Left lobe of liver (tissue), 2 donors: ENCODE measurements around the gene AUNIP. TPM values are rescaled to one million over a fixed set of nuclear protein-coding genes. Genes with fewer than 3 reads are reported as not detected.
"Not testable (repeated sequence)": the region's sequence is repeated elsewhere in the genome, so short reads cannot be mapped to it uniquely, and the experiment has no call there.

Source experiments
- ATAC-seq: fragments of 200-7000 bp; cut with Tn5 transposase; one replicate; pipeline ENCODE4 v1.9.1; 2020; ENCODE audit warnings: mild to moderate bottlenecking, moderate library complexity
- DNase-seq: peaks from one replicate; pipeline ENCODE4 v3.0.0-alpha.2; 2020; ENCODE audit warnings: low spot score
- total RNA-seq: library from RNA; stranded (reverse); gene quantifications from one replicate; pipeline ENCODE4 v1.2.1, GENCODE V29; 2021
- donor health status: DM: no; HTN: no; CAD: no; lungs with moderate emphysema.
- donor health status: DM: no; HTN: yes; CAD: no.

AUNIP gene
- total RNA-seq, 1 donor from 2014 or later, result not detected

DNA sequence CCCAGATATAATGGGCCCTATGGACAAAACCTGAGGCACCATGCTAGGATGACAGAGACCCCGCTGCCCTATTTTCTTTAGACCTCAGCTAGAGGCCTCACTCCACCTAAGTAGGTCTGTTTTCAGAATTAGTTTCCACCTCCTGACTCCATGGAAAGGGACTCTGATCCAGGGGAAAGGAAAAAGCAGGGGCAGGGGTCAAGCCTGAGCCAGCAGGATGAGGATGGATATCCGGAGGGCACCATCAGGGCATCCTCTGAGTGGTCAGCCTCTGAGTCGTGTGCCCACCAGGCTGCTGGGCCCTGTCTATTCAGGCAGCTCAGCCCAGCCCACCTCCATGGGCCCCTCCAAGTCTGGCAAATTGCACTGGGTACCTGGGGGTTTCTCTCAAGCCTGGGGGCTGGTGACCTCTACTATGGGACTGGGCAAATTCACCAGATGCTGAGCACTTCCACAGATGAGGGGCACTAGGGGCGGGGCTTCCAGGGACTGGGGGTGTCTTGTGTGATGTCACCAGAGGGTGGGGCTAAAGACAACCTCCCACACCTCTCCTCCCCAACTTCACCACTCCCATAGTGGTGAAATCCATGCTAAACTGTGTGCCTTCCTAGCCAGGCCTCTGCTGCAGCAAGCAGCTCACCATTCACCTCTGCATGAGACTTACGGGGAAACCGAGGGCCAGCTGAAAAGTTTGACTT lies 10.8 kb upstream of the AUNIP start:
- DNase-seq, result no peak
- ATAC-seq, result no peak

DNA sequence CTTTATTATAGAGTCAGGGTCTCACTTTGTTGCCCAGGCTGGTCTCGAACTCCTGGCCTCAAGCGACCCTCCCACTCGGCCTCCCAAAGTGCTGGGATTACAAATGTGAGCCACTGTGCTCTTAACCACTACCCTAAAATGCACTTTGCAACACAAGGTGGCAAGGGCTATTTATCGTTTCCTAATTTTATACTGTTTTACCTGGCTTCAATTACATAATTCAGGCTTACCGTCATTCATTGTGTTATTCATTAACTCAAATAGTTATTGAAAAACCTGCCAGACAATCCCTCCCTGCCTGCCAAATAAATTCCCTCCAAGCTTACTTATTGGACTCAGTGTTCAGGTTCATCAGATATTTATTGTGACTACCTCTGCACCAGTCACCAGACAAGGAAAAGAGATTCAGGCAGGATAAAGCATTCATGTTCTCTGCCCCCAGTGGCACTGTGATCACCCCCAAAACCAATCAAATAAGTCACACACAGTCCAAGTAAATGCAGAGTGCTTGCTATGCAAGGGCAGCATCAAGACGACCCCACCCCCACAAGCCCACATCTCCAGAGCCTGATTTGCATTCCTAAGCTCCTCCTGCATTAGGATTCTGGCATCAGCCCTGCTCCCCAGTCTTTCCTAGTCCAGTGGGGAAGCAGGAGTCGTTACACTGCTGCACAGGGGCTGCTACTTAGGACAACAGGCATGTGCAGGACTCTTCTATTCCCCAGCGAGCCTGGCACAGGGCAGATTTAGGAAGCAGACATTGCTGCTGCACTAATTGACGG lies 8.1 kb upstream of the AUNIP start:
- peak; percentile 65 for DNase-seq
- ATAC-seq, result peak; percentile 67

GRCh38 chr1:25866288-25866687 lies 7.0 kb upstream of the AUNIP start:
- peak; percentile 50 for ATAC-seq
- no peak for DNase-seq

DNA sequence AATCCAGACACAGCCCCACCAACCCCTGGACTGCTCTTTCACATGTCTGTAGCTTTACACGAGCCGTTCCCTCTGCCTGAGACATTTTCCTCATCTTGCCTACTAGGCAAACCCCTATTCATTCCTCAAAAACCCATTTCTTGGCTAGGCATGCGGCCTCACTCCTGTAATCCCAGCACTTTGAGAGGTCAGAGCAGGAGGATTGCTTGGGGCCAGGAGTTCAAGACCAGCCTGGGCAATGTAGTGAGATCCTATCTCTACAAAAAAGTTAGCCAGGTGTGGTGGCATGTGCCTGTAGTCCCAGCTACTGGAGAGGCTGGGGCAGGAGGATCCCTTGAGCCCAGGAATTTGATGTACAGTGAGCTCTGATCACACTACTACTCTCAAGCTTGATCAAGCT lies 5.2 kb upstream of the AUNIP start:
- ATAC-seq (no peak), DNase-seq (no peak)

DNA sequence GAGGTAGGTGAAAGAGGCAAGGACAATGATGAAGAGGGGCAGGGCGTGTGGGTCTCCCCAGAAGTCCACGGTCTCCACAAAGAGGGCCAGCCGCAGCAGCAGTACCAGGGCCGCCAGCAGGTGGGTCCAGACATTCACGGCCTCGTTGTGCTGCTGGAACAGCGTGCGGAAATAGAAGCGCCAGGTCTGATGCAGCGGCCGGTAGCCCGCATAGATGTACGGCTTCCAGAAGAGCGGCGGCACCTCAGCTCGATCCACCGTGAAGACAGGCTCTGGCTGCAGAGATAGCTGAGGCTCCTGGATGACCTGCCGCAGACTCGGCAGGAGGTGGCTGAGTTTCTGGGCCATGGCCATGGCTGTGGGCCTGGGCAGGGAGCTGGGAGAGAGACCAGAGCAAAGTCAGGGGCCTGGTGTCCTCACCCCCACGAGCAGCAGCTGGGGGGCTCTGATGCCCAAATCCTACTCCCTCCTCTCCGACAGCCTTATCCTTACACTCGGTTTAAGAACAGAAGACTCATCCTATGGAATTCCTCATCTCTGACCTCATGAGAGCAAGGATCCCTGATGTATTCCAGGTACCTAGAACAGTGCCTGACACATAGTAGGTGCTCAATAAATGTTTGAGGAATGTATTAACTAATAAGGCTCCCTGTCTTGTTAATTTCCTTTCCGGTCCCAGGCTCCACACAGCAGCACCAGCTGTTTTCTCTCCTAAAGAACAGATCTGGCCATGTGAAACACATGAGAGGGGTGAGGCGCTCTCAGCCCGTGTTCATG lies 4.4 kb upstream of the AUNIP start:
- DNase-seq, result no peak
- no peak for ATAC-seq

- DNase-seq, result no peak
These were observed 3.7 kb upstream of the AUNIP start for GRCh38 chr1:25862785-25863485.

DNA sequence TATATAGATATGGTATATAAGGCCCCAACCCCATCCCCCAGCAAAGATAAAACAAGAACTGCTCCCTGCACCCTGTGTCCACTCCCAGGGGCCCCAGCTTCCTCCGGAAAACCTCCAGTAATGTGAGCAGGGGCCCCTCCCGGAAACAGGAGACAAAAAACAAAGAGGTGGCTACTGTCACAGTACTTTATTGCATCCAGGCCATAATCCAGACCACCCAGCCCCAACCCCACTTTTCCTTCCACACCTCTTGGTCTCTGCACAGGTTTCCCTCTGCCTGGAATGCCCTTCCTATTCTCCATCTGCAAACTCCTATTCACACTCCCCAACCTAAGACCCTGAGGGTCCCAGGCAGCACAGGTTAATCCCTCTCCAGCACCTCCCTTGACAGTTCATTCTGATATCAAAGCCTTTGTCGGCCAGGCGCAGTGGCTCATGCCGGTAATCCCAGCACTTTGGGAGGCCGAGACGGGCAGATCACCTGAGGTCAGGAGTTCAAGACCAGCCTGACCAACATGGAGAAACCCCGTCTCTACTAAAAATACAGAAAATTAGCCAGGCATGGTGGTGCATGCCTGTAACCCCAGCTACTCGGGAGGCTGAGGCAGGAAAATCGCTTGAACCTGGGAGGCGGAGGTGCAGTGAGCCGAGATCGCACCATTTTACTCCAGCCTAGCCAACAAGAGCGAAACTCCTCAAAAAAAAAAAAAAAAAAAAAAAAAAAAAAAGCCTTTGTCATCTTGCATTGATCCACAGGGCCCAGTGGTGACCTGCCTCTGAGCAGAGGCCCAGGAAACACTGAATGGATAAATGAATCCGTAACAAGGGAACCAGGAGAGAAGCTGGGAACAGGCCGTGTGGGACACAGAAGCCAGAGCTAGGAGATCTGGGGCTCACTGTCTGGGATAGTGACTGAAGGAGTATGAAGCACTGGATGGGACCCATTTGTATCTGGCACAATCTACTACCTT lies 2.3 kb upstream of the AUNIP start:
- DNase-seq (no peak), ATAC-seq (no peak)

More at GRCh38 chr1:25862785-25863485, 3.7 kb upstream of the AUNIP start:
- ATAC-seq, result no peak

DNA sequence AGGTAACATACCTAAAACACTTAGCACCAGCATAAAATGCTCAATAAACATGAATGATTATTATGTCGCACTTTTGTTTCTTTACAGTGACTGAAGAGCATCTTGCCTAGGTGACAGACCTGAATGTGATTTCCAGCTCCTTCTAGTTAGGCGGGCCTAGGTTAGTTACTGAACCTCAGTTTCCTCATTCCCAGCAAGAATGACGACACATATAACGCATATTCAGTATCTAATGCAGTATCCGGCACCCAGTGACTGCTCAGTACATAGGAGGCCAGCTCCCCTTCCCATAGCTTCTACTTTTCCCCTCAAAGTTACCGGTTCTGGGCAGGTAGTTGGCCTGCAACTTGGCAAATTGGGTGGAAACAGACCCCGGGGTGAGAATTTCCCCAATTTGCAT lies 763 bp downstream of the AUNIP start:
- ATAC-seq (no peak), DNase-seq (no peak)

DNA sequence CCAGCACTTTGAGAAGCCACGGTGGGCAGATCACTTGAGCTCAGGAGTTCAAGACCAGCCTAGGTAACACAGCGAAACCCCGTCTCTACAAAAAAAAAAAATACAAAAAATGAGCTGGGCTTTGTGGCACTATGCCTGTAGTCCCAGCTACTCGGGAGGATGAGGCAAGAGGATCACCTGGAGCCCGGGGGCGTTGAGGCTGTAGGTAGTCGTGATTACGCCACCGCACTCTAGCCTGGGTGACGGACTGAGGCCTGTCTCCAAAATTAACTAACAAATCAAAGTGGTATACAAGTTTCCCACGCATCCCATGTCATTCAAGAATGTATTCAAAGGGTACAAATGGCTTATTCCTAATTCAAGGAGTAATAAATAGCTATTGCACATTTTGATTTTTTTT lies 2.4 kb downstream of the AUNIP start:
- ATAC-seq (no peak), DNase-seq (no peak)

DNA sequence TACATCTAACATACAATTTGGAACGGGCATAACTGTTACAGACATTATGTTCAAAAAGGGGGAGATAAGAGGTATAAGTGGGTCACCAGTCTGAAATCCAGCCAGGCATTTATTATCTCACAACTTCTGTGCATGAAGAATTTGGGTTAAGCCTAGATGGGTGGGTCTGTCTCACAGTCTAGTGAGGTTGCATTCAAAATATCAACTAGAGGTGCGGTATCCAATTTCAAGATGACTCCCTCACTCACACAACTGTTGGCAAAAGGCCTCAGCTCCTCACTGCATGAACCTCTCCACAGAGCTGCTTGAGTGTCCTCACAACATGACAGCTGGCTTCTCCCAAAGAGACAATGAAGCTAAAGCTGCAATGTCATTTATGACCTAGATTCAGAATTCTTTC lies 4.7 kb downstream of the AUNIP start:
- no peak for ATAC-seq
- DNase-seq, result no peak

GRCh38 chr1:25848531-25848930 lies 10.7 kb downstream of the AUNIP start:
- DNase-seq (no peak), ATAC-seq (no peak)

DNA sequence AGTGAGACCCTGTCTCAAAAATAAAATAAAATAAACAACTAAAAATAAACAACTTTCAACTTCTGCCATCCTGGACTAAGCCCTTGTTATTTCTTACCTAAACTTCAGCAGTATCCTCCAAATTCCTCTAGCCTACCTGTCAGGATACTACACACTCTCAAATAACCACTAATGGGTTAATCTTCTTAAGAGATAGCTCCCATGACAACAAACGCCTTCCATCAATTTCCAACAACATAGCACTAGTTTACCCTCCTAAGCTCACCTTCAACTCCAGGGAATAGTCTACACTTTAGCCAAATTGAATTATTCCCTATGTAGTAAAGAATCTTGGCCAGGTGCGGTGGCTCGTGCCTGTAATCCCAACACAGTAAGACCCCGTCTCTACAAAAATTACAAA lies 11.3 kb downstream of the AUNIP start:
- ATAC-seq (no peak), DNase-seq (no peak)

- DNase-seq, result no peak
- ATAC-seq, result no peak
These were observed 13.6 kb downstream of the AUNIP start for GRCh38 chr1:25845664-25846063.

DNA sequence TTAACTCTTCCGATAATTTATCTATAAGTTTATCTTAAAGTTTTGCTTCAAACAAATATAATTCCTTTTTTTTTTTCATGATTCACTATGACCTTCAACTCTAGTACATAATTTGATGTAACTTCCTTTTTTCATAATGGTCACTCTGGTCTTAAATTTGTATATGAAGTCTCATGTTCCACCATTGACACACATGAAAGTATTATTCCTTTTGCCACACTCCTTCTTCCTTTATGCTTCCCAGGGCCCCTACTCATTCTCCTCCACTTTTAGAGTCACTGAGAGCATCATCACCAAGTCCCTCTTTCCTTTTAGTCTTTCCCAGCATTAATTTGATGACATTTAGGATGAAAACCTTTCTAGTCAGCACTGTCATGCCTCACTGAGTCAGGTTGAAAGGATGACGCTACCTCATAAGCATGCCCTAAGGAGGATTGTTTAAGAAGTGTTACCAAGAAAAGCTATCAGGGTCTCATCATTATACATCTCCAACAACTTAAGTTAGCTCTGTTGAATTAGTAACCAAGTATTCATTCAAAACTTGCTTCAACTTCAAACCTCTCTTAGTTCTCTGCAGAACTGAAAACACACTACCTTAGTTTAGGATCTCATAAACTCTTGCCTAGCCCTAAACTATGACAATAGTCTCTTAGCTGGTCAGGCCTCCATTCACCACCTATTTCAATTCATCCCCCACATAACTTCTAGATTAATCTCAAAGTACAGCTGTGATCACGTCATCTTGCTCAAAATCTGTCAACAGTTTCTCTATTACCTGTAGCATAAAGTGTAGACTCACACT lies 14.5 kb downstream of the AUNIP start:
- ATAC-seq (no peak), DNase-seq (no peak)

GRCh38 chr1:25843483-25843882 lies 15.8 kb downstream of the AUNIP start:
- no peak for ATAC-seq
- DNase-seq, result no peak

GRCh38 chr1:25839808-25840207 lies 19.4 kb downstream of the AUNIP start:
- not testable (repeated sequence) for ATAC-seq, DNase-seq

DNA sequence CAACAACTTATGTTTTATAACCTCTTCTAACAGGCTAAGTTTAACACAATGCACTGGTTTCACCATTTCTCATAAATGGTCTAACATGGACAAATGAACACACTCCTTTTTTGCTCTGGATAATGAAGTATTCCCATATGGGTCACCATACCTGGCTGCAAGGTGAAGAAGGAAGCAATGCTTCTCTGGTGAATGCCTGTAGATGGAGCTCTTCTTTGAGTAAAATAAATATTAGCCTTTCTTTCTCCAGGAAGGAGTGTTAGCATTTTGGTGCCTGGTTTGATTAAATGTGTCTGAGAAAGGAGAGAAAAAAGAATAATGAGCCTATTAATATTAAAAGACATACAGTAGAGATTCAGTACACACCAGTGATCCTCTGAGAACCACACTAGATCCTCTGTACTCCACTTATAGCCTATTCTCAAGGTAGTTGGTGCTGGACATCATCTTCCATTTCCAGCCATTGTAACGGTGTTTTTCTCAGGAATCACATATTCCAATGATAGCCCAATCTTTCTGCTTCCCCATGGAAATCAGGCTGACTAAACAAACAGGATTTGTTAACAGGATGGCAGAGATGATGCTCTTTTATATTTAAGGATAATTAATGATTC lies 21.9 kb downstream of the AUNIP start:
- ATAC-seq (peak; percentile 89), DNase-seq (no peak)

GRCh38 chr1:25836695-25837094 lies 22.6 kb downstream of the AUNIP start:
- ATAC-seq (no peak), DNase-seq (no peak)

GRCh38 chr1:25834894-25835293 lies 24.4 kb downstream of the AUNIP start:
- ATAC-seq, result peak; percentile 31

More at GRCh38 chr1:25834894-25835293, 24.4 kb downstream of the AUNIP start:
- no peak for DNase-seq
